CD4-positive, alpha-beta T cell treated with Interleukin-15 for 4 hours (primary cell): ENCODE results near the gene DNAJC28.
"Not testable (repeated sequence)": the region's sequence is repeated elsewhere in the genome, so short reads cannot be mapped to it uniquely, and the experiment has no call there.

Source experiments
- DNase-seq: peaks from one replicate; pipeline ENCODE4 v3.0.0-alpha.2; 2020; ENCODE audit warnings: low spot score

DNAJC28 gene, protein sequence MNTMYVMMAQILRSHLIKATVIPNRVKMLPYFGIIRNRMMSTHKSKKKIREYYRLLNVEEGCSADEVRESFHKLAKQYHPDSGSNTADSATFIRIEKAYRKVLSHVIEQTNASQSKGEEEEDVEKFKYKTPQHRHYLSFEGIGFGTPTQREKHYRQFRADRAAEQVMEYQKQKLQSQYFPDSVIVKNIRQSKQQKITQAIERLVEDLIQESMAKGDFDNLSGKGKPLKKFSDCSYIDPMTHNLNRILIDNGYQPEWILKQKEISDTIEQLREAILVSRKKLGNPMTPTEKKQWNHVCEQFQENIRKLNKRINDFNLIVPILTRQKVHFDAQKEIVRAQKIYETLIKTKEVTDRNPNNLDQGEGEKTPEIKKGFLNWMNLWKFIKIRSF

DNA sequence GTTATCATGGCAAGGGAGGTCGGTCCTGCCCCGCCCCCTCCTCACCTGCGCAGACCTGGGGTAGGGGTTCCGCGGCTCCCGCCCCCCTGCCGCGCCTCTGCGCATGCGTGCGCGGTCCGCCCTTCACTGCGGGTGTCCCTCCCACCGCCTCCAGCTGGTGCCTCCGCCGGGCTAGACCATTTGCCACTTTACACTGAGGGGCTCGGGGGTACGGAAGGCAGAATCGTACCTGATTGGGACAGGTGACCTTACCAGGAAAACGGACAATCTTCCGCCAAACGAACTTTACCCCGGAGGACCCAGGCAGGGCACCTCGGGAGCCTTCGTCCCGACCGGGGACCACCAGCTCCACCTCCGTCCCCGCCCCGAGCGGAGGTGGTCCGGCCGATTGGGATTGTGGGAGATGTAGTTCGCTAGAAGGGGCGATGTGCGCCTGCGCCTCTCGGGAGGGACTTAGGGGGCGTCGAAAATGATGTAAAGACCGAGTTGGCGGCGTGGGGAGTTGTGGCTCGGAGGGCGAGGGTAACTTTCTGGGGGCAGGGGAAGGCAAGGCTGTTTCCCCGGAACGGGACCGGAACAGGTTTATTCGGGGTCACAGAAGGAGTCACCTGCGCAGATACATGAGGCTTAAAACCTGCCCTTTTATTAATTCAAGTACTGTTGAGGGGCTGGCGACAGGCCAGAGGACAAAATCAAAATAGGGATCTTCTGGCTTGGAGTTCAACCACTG, at the start of gene DNAJC28:
Gene DNAJC28 (minus strand): TSS at position 344 of the 730 bp plus-strand sequence. CDS start 2,323 bp downstream, outside the sequence.
- DNase-seq, result peak; percentile 94

DNA sequence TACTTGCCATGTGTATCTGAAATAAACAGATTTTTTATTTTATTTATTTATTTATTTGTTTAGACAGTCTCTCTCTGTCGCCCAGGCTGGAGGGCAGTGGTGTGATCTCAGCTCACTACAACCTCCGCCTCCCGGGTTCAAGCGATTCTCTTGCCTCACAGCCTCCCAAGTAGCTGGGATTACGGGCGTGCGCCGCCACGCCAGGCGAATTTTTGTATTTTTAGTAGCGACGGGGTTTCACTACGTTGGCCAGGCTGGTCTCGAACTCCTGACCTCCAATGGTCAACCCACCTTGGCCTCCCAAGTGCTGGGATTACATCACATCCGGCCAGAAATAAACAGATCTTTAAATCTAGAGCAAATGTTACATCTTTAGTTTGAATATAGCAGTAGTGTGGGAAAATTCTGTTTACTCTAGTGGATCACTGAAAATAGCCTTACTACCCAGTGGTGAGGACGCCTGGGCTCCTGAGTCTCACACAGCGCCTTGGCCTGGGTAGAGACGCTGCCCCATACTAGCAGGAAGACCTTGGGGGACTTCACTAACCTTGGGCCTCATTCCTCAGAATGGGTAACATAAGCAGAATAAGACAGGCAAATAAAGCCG, 49.7 kb upstream of the DNAJC28 start:
- peak; percentile 6 for DNase-seq

DNA sequence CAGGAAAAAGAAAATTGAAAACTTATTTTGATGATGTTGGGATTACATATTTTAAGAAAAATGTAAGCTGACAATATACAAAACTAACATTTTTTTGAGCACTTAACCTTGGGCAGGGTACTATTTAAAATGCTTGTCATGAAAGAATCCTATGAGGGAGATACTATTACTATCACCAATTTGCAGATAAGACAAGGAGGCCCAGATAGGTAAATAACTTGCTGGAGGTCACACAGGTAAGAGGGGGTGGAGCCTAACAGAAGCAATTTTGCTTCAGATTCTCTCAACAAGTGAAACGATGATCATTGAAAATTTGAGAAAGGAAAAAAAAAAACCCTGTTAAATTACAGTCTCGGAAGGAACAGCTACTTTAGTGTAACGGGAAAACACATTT, 49.2 kb upstream of the DNAJC28 start:
- DNase-seq, result no peak

DNA sequence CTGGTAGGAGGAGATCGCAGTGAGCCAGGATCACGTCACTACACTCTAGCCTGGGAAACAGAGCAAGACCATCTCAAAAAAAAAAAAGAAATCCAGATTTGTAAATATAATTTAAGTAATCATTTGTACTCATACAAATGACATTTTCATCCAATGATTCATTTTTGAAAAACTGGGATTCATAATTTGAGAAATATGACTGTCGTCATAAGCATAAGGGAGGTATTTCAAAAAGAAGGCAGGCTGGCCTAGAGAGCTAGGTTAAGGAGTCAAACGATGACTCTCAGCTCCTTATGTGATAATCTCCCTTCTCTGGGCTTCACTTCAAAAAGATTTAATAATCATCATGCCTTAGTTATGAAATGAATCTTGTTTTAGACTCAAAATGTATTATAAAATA, 48.1 kb upstream of the DNAJC28 start:
- no peak for DNase-seq

DNA sequence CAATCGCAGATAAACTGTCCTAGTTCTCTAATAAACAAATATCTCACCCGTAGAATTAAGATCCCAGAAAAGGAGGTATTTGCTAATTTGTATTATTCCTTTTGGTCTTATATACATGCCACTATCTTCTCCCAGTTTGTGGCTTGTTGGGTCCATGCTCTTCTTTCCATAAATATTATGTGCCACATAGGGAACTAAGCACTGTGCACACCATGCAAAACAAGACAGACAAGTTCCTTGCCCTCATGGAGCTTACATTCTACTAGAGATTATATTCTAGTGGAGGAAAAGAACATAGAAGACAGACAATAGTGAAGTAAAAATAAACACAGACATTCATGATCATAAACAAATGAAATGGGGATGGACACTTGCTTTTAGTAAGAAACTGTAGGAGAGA, 45.7 kb upstream of the DNAJC28 start:
- no peak for DNase-seq

DNA sequence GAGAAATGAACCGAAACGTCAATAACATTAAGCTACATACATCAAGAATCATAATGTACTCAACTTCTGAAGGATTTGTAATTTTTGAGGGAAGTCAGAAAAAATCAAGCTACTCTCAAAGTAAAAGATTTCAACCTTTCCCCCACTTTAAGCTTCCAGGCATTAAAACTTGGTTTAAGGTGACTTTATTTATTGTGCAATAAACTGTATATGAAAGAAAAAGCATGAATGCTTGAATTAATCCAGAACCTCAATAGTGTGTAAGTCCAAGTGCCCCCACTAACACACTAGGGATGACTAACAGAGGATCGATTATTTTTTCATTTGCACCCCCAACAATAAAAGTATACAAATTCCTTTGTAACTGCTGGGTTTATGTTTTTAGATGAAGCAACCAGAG, 39.5 kb upstream of the DNAJC28 start:
- no peak for DNase-seq

DNA sequence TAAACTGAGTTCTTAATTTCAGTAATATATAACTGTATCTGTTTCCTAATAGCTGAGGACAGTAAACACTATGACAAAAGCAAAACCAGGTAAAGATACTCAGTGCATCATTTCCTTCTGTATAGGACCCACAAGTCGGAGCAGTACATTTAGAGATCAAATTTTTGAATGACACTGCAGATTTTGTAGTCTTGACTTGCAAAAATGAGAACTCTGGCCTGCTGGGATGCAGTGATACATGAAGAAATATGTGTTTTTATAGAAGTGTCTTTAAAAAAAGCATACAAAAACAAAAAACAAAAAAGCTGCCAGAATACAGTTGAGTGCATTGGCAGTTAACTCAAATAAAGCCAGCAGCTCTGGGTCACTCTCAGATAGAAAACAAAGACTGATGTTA, 31.4 kb upstream of the DNAJC28 start:
- no peak for DNase-seq

DNA sequence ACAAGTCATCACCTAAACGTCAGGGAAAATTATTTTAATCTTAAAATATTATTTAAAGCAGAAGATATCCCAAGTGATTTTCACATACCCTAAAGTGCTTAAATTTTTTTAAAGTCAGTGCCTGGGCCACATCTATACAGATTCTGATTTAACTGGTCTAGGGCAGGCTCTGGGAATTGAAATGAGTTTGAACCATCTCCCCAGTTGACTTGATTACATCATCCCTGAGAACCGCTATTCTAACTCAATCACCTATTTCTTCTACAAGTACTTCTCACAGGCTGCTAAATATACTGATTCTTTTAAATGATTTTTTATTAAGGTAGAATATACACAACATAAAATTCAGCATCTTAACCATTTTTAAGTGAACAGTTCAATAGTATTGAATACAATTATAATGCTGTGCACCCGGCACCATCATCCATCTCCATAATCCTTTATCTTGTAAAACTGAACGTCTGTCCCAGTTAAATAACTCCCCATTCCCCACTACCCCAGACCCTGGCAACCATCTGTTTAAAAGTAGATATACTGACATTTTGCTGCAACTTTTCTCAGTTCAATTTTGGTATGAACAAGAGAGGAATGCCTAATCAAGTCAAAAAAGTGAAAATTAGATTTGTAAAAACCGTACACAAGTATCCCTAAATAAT, 30.9 kb upstream of the DNAJC28 start:
- no peak for DNase-seq

DNA sequence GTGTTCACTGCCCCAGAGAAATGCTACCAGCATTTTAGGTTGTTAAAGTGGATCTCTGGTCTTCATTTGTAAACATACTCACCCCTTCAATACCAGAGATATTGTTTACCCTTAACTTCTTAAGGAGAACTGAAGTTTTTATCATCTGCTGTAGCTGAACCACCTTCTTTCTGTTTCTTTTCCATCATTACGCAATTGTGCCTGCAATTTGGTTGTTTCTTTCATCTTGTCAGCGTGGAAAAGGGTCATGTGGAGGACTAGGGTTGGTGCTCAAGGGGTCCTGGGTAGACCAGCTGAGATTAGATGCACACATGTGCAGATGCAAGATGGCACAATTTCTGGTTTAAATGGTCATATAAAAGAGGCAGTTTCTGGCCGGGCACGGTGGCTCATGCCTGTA, 27.4 kb upstream of the DNAJC28 start:
- no peak for DNase-seq

DNA sequence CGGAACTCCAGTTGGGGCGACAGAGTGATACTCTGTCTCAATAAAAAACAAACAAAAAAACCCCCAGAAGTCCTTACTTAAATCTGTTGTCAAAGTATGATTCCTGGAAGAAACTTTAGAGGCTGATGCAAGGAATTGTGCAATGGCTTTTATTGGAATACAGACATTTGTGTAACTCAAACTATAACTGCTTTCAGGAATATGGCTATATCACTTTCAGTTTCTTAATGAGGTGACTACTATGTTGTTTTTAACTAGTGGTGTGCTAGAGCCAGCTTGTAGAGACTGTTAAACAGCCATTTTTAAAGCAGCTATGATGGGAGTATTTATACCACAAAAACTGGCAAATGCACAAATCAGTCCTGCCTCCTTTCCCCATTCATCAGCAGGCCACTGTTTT, 22.7 kb upstream of the DNAJC28 start:
- no peak for DNase-seq

DNA sequence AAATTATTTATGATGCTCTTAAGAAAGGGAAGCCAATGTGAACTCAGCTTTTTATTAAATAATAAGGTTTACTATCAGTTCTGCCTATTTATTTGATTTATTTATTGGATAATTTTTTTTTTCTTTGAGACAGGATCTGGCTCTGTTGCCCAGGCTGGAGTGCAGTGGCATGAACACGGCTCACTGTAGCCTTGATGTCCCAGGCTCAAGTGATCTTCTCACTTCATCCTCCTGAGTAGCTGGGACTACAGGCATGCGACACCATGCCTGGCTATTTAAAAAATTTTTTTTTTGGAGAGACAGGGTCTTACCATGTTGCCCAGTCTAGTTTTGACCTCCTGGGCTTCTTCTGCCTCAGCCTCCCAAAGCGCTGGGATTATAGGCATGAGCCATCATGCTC, 21.0 kb upstream of the DNAJC28 start:
- DNase-seq, result no peak

DNA sequence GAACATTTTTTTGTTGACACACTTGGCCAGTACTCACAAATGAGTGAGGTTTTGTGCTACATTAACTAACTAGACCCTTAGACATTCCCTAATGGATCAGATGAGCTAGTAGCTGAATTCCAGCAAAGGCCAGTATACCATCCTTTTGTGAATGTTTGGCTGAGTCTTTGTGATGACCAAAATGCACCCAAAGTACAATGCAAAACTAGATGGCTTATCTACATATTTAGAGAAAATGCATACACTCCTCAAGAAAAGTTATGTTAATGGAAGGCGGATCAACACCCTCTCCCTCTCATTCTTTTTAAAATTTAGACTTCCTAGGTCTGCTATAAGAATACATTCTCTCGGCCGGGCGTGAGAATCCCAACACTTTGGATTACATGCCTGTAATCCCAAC, 20.1 kb upstream of the DNAJC28 start:
- DNase-seq, result no peak

DNA sequence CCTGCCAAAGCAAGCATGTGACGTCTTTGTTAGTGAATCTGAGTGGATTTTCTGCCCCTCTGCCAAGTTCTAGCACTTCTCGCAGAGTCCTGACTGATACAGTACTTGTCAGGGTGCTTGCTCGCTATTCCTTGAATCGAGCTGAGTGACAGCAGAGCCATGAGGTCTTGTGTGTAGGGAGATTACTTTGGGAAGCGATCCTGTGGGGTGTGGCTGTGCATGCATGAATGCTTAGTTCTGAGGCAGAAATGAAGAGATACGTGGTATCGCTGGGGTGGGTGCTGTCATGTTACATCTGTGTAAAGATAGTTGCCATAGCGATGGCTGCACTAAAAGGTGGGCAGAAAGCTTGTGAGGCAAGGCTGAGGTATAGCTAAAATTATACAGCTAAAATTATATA, 19.3 kb upstream of the DNAJC28 start:
- no peak for DNase-seq

DNA sequence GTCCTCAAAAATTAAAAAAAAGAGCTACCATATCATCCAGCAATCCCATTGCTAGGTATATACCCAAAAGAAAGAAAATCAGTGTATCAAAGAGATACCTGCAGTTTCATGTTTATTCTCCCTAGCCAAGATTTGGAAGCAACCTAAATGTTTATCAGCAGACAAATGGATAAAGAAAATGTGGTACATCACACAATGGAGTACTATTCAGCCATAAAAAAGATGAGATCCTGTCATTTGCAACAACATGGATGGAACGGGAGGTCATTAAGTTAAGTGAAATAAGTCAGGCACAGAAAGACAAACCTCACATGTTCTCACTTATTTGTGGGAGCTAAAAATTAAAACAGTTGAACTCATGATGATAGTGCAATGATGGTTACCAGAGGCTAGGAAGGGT, 15.5 kb upstream of the DNAJC28 start:
- not testable (repeated sequence) for DNase-seq

DNA sequence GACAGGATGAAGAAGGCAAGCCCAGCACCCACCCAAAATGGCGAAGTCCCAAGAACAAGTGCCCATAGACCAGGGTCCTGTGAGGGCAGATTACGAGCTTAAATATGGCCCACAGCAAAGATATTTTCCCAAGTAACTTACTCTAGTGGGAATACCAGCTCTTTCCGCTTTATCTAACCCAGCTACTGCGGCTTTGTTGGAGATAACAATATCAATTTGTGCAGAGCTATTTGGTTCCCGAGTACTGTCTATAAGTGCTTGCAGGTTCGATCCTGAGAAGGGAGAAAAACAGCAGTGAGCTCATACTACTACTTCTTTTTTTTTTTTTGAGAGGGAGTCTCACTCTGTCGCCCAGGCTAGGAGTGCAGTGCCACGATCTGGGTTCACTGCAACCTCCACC, 14.3 kb upstream of the DNAJC28 start:
- DNase-seq, result no peak

DNA sequence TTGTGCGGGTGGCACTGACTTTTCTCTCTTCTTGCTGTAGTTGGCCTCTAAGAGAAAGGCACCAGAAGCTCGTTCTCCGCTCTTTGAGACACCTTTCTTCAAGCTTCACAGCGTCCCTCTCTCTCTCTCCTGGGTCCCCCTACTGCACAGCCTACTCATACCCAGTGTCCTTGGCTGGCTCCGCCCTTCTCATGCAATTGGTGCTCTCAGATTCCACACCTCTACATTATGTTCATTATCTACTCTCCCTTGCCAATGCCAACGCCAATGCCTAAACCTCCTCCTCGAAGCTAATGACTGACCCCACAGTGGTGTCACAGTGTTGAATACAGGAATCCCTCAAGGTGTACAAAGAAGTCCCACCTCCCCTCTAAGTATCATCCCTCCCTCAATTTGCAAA, 4.8 kb upstream of the DNAJC28 start:
- no peak for DNase-seq

DNA sequence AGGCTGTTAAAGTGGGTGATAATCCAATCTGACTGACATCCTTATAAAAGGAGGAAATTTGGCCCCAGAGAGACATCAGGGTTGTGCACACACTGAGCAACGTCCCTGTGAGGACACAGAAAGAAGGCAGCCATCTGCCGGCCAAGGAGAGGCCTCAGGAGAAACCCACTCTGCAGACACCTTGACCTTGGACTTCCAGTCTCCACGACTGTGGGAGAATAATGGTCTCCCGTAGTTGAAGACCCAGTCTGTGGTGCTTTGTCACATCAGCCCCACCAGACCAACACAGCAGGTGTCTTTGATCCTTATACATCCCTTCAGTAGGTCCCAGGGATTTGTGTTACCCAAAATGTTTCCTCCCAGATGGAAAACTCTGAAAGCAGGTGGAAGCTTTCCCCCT, 4.2 kb upstream of the DNAJC28 start:
- no peak for DNase-seq

DNA sequence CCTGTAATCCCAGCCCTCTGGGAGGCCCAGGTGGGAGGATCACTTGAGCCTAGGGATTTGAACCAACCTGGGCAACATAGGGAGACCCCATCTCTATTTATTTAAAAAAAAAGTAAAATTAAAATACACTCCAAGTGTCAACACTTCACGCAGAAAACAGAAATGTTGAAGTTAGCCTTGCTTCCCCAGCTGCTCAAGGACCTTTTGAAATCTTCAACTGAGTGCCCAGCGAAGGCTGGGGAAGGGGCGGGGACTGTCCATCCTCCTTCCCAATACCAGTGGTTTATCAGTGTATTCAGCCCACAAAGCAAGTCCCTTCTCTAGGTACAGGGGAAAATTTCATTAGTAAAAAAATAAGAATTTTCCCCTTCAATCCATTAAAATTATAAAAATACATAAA, 2.2 kb upstream of the DNAJC28 start:
- no peak for DNase-seq

DNA sequence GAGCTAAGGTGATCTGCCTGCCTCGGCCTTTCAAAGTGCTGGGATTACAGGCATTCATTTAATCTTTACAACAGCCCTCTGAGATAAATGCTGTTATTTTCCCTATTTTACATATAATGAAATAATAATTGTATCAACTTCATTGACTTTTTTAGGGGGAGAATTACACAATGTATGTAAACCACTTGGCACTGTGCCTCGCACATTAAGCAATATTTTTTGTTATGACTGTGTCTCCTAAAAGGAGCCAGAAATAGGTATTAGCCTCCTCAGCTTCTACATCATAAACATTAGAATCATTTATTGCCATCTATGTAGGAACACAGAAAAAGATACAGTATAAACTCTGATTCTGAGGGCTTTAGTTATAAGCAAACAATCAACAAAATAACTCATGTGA, 1.1 kb upstream of the DNAJC28 start:
- DNase-seq, result no peak

DNA sequence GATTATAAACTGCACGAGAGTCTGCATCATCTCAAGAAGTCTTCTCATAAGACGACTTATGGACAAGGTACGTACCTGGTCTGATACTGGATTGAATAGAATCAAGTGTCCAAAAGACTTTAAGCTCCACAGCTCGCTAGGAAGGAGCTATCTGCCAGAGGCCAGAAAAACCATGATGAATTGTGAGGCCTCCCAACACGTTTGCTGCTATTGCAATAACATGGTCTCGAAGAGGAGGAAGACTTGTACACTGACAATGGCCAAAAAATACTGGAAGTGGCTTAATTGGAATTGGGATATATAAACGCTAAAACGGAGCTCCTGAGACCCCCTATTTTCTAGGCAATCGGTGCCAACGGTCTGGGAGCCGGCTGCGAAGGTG, 534 bp downstream of the DNAJC28 start:
- DNase-seq, result no peak

DNA sequence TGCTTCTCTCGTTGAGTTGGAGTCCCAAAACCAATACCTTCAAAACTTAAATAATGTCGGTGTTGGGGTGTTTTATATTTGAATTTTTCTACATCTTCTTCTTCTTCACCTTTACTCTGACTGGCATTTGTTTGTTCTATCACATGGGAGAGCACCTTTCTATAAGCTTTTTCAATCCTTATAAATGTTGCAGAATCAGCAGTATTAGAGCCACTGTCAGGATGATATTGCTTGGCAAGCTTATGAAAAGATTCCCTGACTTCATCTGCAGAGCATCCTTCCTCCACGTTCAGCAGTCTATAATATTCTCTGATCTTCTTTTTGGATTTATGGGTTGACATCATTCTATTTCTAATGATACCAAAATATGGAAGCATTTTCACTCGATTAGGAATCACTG, 2.6 kb downstream of the DNAJC28 start:
- no peak for DNase-seq

DNA sequence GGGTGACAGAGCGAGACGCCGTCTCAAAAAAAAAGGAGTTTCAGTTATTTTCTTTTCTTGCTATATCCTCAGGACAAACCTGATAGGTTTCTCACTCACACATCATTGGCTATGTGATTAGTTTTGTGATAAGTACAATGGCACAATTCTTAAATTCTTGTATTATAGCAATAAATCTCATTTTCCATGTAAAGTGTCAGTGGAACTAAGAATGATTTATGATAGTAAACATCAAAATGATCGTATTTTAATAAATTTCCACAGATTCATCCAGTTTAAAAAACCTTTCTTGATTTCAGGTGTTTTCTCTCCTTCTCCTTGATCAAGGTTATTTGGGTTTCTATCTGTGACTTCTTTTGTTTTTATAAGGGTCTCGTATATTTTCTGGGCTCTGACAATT, 3.5 kb downstream of the DNAJC28 start:
- no peak for DNase-seq
